Stimulated activated CD4-positive, alpha-beta T cell treated with anti-CD3 and anti-CD28 coated beads, Interleukin-2, amount 100 ng/mL, for 48 hours (primary cell): ENCODE results near the gene SLAMF1.
"Not testable (repeated sequence)": the region's sequence is repeated elsewhere in the genome, so short reads cannot be mapped to it uniquely, and the experiment has no call there.

Experiments used
- DNase-seq, 2 donors: peaks; one replicate each; pipeline ENCODE4 v3.0.0-alpha.2; 2020

Gene SLAMF1, protein sequence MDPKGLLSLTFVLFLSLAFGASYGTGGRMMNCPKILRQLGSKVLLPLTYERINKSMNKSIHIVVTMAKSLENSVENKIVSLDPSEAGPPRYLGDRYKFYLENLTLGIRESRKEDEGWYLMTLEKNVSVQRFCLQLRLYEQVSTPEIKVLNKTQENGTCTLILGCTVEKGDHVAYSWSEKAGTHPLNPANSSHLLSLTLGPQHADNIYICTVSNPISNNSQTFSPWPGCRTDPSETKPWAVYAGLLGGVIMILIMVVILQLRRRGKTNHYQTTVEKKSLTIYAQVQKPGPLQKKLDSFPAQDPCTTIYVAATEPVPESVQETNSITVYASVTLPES

DNA sequence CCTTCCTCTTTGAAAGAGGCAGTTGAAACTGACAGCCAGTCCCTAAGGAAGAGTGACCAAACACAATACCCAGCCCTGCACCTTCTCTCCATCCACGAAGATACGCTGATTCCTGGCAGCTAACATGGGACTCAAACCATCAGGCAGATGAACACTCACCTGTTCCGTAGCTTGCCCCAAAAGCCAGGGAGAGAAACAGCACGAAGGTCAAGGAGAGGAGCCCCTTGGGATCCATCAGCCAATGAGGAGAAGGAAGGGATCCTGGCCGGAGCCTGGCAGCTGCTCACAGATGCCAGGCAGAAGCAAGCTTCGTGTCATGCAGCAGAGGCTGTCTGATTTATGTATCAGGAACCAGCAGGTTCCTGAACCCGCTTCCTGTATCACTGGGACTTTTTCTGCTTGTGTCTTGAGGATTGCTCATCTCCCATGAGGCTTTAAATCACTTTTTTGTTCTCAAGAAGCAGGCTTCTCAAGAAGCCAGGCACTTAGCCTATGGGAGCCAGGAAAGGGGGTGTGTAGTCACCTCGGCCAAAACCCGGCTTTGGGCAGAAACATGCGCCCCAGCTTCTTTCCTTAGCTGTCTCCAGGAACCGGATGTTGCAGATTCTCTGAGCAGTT lies at the start of gene SLAMF1:
Gene SLAMF1, minus strand, starts transcription at position 334 of the 618 bp plus-strand sequence. Its CDS starts 99 bp downstream, at position 235.
- DNase-seq, result peak in 1 of 2 donors; percentile 46

DNA sequence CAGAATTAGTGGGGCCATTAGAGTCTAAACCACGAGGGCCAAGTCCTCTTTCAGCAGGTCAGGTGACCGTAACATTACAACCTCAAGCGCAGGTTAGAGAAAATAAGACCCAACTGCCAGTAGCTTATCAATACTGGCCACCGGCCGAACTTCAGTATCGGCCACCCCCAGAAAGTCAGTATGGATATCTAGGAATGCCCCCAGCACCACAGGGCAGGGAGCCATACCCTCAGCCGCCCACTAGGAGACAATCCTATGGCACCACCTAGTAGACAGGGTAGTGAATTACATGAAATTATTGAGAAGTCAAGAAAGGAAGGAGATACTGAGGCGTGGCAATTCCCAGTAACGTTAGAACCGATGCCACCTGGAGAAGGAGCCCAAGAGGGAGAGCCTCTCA lies 45.5 kb upstream of the SLAMF1 start:
- DNase-seq, result not testable (repeated sequence)

DNA sequence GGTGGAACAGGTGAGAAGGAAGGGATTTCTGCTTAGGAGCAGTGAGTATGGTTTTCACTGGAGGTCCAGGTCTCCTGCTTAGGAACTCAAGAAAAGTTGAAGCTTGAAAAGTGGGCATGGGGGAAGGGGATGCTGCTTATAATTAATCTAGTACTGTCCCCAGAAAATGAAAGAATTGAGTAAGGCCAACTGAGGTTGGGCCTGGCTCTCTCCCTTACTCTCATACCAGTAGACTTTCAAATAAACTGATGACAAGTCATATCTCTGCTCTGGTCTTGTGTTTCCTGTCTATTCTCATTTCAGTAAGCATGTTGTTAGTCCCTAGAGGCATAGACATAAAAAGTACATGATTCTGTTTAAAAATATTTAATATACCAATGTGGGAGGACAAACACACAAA lies 38.4 kb upstream of the SLAMF1 start:
- no peak for DNase-seq

DNA sequence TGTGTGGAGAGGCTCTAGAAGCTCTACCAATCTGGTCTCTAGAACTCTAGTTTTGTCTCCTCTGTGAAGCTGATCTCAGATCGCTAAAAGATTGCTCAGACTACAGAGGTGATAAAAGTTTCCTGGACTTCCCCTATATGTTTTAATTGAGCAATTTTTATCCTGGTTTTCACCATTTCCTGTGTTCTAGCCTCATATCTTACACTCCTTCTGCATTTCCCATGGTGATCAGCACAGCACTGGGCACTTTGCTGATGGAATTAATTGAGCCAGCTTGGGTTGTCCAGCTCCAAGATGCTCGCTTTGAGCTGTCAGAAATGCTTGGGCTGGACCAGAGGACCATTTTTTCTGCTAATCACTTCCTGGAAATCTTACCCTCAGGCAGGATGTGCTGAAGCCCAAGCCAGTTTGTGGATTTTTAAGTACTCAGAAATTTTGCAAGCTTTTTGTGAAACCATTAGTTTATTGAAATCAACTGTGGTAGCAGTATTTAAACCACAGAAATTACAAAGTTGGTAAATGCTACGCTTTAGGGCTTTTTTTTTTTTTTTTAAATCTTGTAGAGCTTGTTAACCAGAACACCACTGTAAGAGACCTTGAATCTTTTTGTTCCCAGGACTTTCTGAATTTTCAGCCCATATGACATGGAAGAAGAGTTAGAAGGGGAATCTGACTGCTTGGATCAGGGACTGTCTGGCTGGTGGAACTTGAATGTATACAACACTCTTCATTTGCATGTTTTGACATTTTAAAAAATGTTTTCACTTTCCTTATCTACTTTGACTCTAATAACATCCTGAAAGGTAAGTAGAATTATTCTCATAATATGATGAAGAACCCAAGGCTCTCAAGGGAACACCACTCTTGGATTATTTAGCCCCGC lies 36.4 kb upstream of the SLAMF1 start:
- no peak for DNase-seq

DNA sequence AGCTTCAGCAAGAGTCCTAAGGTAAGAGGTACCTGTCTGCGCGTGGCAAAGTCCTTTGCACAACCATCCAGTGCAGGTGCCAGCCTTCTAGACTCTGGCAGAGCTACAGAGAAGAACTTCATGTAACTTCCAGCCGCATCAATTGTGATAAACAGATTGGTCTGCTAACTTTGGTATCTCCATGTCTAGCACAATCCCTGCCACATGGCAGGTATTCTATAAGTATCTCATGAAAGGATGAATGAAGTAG lies 35.0 kb upstream of the SLAMF1 start:
- no peak for DNase-seq

DNA sequence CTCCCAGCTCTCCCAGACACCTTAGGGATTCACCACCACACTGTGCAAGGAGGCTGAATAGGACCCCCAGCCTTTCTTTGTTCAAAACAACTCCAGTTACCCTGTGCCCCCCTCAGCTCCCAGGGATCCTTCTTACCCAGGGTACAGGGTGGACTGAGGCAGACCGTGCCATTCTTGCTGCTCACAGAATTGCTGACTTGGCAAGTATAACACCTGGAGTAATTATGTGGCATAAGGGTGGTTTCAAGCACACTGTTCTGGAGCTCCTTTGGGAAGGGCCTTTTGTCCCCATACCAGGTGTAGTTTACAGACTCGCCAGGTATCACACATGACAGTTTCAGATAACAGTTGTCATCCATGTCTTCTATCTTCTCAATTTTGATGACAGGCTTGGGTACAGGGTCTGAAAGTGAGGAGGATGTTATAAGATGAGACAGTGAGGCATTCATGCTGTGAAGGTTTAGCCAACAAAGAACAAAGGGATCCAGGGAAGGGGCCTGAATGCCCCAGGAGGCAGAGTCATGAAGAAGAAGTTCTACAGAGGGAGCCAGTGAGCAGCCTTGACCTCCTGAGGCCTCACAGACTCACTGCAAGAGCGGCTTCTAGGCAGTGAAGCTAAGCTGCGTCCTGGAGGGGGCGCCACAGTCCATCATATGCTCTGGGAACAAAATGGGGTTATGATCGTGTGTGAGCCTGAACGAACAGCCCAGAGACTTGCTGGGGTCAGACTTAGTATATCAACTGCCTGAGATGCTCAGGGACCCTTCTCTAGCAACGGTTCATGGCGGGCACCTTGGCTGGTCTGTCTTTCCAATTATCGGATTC lies 34.4 kb upstream of the SLAMF1 start:
- peak; percentile 86 to 92 for DNase-seq

DNA sequence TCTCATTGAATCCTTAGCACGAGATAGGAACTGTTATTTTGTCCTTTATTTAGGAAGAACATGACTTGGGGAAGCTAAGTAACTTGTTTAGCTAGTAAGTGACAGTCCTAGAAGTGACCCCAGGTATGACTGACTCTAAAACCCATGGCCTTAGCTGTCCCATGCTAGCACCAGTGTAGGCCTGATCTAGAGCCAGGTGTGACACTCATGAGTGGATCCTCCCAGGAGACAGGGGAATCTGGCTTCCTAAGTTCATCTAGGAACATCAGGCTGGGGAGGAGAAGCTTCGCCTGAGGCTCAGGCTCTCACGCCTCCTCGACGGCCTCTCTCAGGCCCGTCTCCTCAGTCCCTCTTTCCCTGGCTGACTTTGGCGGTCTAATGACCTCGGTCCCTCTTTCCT lies 33.6 kb upstream of the SLAMF1 start:
- DNase-seq, result no peak

DNA sequence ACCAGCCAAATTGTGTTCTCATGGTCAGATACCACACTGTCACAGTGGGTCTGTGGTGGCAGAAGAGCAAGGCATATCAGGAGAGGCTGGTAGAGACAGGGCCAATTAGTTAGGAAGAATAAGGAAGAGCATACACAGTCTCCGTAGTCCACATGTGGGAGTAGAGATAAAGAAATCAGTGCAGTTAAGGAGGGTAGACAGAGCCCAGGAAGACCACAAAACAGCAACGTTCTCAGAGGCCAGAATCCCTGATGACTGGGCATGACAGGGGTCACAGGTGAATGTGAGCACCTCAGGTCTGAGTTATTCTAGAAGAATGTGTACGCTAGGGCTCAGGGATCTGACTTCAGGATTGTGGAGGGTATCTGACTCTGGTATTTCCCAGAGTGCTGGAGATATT lies 33.0 kb upstream of the SLAMF1 start:
- DNase-seq, result no peak

DNA sequence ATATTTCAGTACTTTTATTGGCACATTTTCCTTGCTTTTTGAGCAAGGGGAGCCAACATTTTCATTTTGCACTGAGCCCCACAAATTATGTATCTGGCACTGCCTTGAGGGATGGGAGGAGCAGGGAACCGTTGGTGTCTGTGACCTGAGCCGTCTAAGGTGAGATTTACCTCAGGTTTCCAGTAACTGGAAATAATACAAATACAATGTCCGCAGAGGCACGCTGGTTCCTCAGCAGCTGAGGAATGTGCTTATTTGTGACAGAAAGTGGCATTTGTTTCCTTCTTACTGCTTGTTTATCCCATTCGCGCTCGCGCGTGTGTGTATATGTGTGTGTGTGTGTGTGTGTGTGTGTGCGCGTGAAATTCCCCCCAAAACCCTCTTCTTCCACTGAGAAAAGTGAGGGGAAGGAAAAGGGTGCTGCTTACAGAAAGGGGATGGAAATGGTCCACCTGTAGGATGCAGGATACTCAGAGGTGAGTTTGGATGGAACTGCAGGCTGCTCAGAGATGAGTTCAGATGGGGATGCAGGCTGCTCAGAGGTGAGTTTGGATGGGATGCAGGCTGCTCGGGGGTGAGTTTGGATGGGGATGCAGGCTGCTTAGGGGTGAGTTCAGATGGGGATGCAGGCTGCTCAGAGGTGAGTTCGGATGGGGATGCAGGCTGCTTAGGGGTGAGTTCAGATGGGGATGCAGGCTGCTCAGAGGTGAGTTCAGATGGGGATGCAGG lies 30.2 kb upstream of the SLAMF1 start:
- no peak for DNase-seq

DNA sequence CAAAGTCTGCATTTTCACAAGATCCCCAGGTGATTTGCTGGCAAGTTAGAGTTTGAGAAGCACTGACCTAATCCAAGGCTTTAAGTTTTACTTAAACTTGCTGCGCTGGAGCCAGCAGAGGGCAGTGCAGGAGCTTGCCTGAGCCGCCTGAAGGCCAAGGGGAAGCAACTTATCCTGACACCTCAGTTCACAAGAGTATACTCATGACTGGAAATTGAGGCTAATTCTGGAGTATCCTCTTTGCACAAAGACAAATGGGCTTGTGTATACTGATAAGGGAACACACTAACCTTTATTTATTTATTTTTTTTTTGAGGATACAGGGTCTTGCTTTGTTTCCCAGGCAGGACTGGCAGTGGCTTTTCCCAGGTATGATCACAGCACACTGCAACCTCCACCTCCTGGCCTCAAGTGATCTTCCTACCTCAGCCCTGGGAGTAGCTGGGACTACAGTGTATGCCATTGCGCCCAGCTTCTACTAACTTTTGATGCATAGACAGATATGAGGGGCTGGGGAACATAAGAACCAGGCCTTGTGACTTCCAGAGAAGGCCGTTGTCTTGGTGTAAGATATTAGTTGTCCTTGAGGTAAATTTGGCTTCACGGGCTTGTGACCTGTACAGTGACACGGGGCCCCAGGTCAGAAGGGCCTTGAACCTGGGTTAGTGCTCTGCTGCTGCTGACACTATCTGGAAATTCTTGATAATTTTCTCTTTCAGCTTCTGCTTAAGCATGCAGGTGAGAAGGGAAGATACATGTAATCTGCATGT lies 29.0 kb upstream of the SLAMF1 start:
- peak; percentile 65 to 69 for DNase-seq

DNA sequence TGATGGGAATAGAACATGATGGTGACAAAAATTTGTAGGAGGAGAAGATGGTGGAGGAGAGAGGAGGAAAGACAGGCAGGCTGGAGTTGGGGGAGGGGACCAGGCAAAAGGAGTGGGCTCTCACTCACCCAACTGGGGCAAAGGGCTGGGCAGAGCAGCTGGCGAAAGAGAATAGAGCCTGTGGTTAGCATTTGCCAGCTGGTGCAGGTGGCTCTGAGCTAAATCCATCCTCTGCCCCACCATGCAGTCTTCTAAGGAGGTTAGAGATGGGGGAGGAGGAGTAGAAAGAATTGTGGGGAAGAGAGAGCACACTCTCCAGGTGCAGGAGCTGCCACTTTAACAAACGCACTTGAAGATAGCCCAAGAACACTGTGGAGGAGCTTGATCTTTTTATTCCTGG lies 27.6 kb upstream of the SLAMF1 start:
- no peak for DNase-seq

DNA sequence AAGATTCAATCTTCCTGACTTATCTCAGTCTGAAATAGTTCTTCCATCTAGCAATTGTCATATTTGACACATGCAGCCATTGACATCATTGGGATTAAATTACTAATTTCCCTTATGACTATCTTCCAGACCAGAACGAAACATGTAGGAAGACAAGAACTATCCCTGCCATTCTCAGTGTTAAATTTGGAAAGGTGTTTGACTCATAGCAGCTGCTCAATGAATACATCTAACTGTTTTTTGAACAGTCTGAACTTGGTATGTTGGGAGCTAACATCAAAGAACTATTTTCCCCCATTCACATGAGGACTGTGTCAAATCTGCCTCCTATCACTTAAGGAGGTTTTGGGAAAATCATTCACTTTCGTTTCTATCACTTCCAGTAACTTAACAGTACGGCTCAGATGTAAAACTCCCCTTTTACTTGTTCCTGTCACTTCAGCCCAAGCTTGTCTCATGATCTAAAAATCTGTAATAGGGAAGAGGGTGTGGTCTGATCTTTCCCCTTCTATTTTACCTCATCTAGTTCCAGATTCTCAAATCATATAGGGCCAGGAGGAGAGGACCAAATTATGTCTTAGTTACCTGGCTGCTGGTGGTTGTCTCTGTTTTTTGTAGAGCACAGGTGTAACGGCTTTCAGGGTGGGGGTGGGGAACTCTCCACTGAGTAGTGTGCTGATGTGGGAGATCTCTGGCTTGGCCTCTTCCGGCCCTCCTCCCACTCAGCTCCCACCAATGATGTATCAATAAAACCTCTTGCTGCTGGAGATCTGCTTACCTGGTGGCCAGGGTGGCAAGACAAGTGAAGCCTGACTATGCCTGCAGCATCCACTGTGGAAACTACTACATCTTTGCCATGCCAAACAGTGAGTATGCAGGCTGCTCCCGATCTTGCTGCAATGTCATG lies 26.2 kb upstream of the SLAMF1 start:
- DNase-seq, result no peak

DNA sequence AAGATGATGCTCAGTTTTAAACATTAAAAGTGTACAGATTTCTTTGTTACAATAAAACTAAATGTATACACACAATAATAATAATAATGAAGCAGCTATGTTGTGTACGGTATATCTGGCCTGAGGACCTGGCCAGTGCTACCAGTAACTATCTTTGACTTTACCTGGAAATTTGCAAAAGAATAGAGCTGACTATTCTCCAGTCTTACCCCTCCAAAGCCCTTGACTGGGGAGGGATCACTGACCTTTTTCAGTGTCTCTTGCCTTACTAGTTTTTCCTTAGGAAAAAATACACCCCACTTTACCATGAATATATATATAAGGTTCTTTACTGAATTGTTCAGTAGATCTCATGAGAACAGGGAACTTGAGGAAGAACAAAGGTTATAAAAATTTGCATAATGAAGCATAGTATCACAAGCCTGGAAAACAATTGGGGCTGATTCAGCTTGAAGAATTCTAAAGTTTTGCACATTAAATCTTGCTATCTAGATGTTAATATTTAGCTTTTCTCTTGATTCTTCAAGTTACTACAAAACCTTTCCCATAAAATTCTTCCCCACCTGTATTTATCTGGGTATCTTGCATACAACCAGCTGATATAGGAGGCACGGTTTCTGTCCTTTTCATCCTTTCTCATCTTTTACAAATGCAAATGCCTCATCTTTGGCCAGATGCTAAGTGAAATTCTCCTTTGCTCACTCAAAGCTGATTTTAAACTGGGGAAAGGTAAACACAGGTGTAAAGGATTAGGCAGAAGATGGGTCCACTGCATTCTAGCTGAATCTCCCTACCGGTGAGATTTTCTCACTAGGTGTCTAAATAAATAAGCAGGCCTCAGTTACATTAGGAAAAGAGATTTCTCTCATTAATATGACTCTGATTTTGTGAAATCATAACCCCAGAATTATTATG lies 25.0 kb upstream of the SLAMF1 start:
- no peak for DNase-seq

DNA sequence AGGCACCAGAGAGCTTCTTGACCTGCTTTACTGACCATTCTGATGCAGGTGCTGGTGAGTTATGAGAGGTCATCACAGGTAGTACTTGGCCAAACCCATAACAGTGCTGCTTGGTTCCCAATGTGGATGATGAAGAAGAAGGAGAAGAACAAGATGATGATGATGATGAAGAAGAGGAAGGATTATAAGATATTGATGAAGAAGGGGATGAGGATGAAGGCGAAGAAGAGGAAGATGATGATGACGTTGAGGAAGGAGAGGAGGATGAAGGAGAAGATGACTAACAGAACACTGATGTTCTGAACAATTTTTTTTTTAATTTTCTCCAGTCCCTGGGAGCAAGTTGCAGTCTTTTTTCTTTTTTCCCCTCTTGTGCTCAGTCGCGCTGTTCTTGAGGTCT lies 23.9 kb upstream of the SLAMF1 start:
- DNase-seq, result no peak

DNA sequence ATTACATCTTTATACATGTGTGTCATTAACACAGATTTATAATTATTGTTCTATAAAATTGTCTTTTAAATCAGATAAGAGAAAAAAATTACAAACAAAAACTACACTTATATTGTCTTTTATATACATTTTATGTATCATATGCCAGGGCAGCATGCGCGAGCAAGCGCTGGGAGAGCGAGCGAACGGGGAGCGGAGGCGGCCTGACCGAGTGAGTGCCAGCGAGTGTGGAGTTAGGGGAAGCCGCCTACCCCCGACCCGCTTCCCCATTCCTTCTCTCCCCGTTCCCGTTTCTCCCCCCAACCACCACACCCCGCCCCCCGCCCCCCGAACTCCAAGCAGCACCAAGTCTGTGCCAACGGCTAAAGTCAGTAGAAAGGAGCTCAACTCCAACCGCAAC lies 23.0 kb upstream of the SLAMF1 start:
- DNase-seq, result no peak

DNA sequence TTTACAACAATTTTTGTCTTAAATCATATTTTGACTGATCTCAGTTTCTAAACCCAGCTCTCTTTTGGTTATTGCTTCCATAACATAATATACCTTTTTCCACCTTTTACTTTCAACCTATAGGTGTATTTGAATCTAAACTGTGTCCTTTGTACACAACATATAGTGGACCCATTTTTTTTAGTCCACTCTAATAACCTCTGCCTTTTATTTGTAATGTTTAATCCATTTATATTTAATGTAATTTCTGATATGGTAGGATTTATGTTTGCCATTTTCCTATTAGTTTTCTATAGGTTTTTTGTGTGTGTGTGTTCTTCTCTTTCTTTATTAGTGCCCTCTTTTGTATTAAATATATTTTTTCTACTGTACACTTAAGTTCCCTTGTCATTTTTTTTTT lies 22.4 kb upstream of the SLAMF1 start:
- no peak for DNase-seq

DNA sequence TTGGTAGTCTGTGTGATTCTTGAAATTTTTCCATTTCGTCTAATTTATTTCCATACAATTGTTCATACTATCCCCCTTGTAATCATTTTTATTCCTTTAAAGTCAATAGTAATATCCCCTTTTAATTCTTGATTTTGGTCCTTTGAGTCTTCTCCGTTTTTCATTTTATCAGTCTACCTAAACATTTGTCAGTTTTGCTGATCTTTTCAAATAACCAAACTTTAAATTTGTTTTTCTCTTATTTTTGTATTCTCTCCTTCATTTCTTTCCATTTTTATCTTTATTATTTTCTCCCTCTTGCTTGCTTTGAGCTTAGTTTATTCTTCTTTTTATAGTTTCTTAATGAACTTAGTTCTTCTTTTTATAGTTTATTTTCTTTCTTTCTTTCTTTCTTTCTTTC lies 21.1 kb upstream of the SLAMF1 start:
- DNase-seq, result no peak

DNA sequence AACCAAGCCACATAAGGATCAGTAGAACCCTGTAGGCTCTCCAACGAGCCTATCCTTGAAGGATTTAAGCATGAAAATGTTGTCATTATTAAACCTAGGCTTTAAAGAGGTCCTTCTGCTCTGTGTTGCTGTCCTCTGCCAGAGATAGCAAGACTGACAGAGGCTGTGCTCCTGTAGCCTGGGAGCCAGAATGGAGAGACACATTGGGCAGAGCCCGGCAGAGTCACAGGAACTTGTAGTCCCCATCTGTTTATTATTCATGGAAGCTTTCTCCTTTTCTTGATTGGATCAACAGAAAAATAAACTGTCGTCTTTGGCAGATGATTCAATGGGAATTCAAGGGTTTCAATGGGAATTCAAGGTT lies 19.2 kb upstream of the SLAMF1 start:
- DNase-seq, result no peak

DNA sequence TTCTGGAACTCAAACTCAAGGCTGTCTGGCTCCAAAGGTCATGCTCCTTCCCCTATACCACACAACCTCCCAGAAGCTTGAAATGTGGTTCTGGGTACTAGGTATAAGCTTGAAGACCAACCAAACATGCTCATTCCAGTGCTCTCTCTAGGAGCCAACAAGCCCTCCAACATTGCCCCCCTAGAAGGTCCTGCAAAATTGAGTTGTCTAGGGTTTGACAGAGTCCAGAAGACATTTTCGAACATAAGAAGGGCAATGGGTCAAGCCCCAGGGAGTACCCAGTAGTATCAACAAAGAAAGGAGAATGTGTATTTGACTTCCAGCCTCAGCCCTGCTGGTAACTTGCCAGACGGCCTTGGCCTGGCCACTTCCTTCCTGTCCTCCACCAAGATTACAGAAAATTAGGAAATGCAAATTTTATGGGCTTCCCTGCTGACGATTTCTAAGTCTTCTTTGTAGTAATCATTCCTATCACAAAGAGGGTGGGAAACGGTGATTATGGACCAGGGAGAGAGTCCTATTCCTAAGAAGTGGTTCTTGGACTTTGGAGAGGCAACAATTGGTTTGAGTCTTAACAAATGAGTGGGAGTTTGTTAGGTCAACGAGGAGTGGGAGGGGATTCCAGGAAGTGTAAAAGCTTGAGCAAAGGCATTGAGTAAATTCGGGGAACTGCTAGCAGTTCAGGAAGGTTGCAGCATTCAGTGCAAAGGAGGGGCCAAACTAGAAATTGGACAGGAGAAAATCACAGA lies 18.7 kb upstream of the SLAMF1 start:
- DNase-seq, result no peak
